ENCODE data around the gene EDA. TPM values are rescaled to one million over a fixed set of nuclear protein-coding genes. Genes with fewer than 3 reads are reported as not detected.

Gene EDA
- total and polyA plus RNA-seq, 2 donors (not counting 1 experiment from before 2014, with no cell fraction given) = 0.04 to 1.2 TPM

DNA sequence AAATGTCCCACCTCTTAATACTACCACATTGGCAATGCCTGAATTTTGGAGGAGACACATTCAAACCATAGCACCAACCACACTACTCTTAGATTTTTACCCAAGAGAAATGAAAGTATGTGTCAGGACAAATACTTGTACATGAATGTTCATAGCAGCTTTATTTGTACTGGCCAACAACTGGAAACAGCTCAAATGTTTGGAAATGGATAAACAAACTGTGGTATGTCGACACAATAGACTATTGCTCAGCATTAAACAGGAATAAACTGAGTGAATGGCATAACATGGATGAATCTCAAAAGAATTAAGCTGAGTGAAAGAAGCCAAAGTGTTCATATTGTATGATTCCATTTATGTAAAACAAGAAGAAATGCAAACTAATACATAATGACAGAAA lies 18.5 kb upstream of the EDA start:
- Histone ChIP-seq H3K4me2 (replicated peaks; ENCODE audit: low read depth, low read length, poor library complexity, severe bottlenecking) (no peak overlapping the region), H3K4me1 (ENCODE audit: control insufficient read depth in 2 of 2, insufficient read depth in 2 of 2, low read length in 2 of 2) (no peaks in the 10 kb centered on the region), H3K9me3 (ENCODE audit: control extremely low read depth in 1 of 3, control insufficient read depth in 2 of 3, insufficient read depth in 1 of 3, low read length in 2 of 3) (no peaks in the 10 kb centered on the region), H3K4me3 (ENCODE audit: control extremely low read depth in 1 of 5, extremely low read depth in 1 of 5, insufficient read depth in 1 of 5, low read depth in 2 of 5, low read length in 4 of 5) (no peak overlapping the region), H3K36me3 (replicated peaks in 1 of 2; ENCODE audit: control extremely low read depth in 1 of 2, control insufficient read depth in 1 of 2, extremely low read depth in 1 of 2, insufficient read depth in 2 of 2, low read length in 1 of 2) (no peaks in the 10 kb centered on the region), H3K79me2 (ENCODE audit: control insufficient read depth, insufficient read depth, low read length) (no peaks in the 10 kb centered on the region), H4K20me1 (ENCODE audit: control insufficient read depth, insufficient read depth, low read length, poor library complexity, severe bottlenecking) (no peaks in the 10 kb centered on the region), H2AFZ (ENCODE audit: insufficient read depth, low read depth, low read length, poor library complexity, severe bottlenecking) (no peak overlapping the region), H3K27ac (ENCODE audit: low read length in 2 of 2) (no peak overlapping the region), H3K9ac (ENCODE audit: low read length) (no peak overlapping the region), H3K27me3 (replicated peaks in 1 of 4; ENCODE audit: control extremely low read depth in 1 of 4, control insufficient read depth in 3 of 4, insufficient read depth in 4 of 4, low read length in 3 of 4) (no peaks in the 10 kb centered on the region)
- ATAC-seq (ENCODE audit: low read depth) (no peak), DNase-seq (no peak)
- H3K27me3 Mint-ChIP-seq = no peaks in the 10 kb centered on the region
- no peak for TF ChIP-seq CTCF (IDR thresholded peaks at IDR 0.05)
- no peak for TF ChIP-seq EZH2 (IDR thresholded peaks at IDR 0.05; ENCODE audit: borderline replicate concordance, insufficient read depth, low read depth, low read length, poor library complexity, severe bottlenecking)
- no peaks in the 10 kb centered on the region for H3K4me1 Mint-ChIP-seq
- no CpG with 5 or more reads among the region's 1 CpG for WGBS (ENCODE audit: insufficient coverage)
- ChIA-PET POLR2A (no interaction called here), CTCF (no interaction called here)
- no peak overlapping the region for H3K27ac Mint-ChIP-seq
- intact Hi-C loops (cut with micrococcal nuclease) = no loop called here
- no peaks in the 10 kb centered on the region for H3K9me3 Mint-ChIP-seq (ENCODE audit: insufficient read depth)
- no peak overlapping the region for H3K4me3 Mint-ChIP-seq

- Mint-ChIP-seq H3K27me3 (no peaks in the 10 kb centered on the region), H3K27ac (no peak overlapping the region), H3K9me3 (ENCODE audit: insufficient read depth) (no peaks in the 10 kb centered on the region), H3K4me1 (no peaks in the 10 kb centered on the region), H3K4me3 (no peak overlapping the region)
- Histone ChIP-seq H3K9ac (ENCODE audit: low read length) (no peak overlapping the region), H3K79me2 (ENCODE audit: control insufficient read depth, insufficient read depth, low read length) (no peaks in the 10 kb centered on the region), H2AFZ (ENCODE audit: insufficient read depth, low read depth, low read length, poor library complexity, severe bottlenecking) (no peak overlapping the region), H3K27me3 (replicated peaks in 1 of 4; ENCODE audit: control extremely low read depth in 1 of 4, control insufficient read depth in 3 of 4, insufficient read depth in 4 of 4, low read length in 3 of 4) (no peaks in the 10 kb centered on the region), H4K20me1 (ENCODE audit: control insufficient read depth, insufficient read depth, low read length, poor library complexity, severe bottlenecking) (no peaks in the 10 kb centered on the region), H3K4me3 (ENCODE audit: control extremely low read depth in 1 of 5, extremely low read depth in 1 of 5, insufficient read depth in 1 of 5, low read depth in 2 of 5, low read length in 4 of 5) (no peak overlapping the region), H3K27ac (ENCODE audit: low read length in 2 of 2) (no peak overlapping the region), H3K9me3 (ENCODE audit: control extremely low read depth in 1 of 3, control insufficient read depth in 2 of 3, insufficient read depth in 1 of 3, low read length in 2 of 3) (no peaks in the 10 kb centered on the region), H3K4me1 (ENCODE audit: control insufficient read depth in 2 of 2, insufficient read depth in 2 of 2, low read length in 2 of 2) (no peaks in the 10 kb centered on the region), H3K36me3 (replicated peaks in 1 of 2; ENCODE audit: control extremely low read depth in 1 of 2, control insufficient read depth in 1 of 2, extremely low read depth in 1 of 2, insufficient read depth in 2 of 2, low read length in 1 of 2) (no peaks in the 10 kb centered on the region), H3K4me2 (replicated peaks; ENCODE audit: low read depth, low read length, poor library complexity, severe bottlenecking) (no peak overlapping the region)
- DNase-seq (no peak), ATAC-seq (ENCODE audit: low read depth) (no peak)
- 60% methylated on average over 1 of the region's 3 CpGs for WGBS (ENCODE audit: insufficient coverage)
- POLR2A ChIA-PET = no interaction called here
- CTCF ChIA-PET = no interaction called here
- TF ChIP-seq CTCF (IDR thresholded peaks at IDR 0.05) = no peak
- TF ChIP-seq EZH2 (IDR thresholded peaks at IDR 0.05; ENCODE audit: borderline replicate concordance, insufficient read depth, low read depth, low read length, poor library complexity, severe bottlenecking) = no peak
- intact Hi-C loops (cut with micrococcal nuclease) = no loop called here
Observed at GRCh38 chrX:69600182-69600581, 15.7 kb upstream of the EDA start.
